Vagina (tissue), 2 donors: ENCODE measurements around the gene PCDHB10.
"Not testable (repeated sequence)": the region's sequence is repeated elsewhere in the genome, so short reads cannot be mapped to it uniquely, and the experiment has no call there.

Experiments used
- POLR2A ChIP-seq, 2 donors: fragments of 450-650 bp; IDR thresholded peaks; one replicate each; pipeline ENCODE4 v1.6.1; 2017; ENCODE audit warnings: antibody characterized with exemption in 2 of 2, mild to moderate bottlenecking in 2 of 2, moderate library complexity in 2 of 2
- TF ChIP-seq, protein P1 (sequence below), 3 experiments: fragments of 450-650 bp in 2 of 3; fragments of 200-600 bp in 1 of 3; sonication (generic) in 1 of 3; IDR thresholded peaks; one replicate each; pipeline ENCODE4 v1.5.1; 2017 to 2019; ENCODE audit warnings: antibody characterized with exemption in 3 of 3, mild to moderate bottlenecking in 2 of 3, moderate library complexity in 2 of 3

GRCh38 chr5:141215504-141215903 is 23.4 kb downstream of the PCDHB10 start:
- TF ChIP-seq POLR2A (IDR thresholded peaks at IDR 0.05) = not testable (repeated sequence)
- TF ChIP-seq, protein P1, sequence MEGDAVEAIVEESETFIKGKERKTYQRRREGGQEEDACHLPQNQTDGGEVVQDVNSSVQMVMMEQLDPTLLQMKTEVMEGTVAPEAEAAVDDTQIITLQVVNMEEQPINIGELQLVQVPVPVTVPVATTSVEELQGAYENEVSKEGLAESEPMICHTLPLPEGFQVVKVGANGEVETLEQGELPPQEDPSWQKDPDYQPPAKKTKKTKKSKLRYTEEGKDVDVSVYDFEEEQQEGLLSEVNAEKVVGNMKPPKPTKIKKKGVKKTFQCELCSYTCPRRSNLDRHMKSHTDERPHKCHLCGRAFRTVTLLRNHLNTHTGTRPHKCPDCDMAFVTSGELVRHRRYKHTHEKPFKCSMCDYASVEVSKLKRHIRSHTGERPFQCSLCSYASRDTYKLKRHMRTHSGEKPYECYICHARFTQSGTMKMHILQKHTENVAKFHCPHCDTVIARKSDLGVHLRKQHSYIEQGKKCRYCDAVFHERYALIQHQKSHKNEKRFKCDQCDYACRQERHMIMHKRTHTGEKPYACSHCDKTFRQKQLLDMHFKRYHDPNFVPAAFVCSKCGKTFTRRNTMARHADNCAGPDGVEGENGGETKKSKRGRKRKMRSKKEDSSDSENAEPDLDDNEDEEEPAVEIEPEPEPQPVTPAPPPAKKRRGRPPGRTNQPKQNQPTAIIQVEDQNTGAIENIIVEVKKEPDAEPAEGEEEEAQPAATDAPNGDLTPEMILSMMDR (IDR thresholded peaks at IDR 0.05) = not testable (repeated sequence)
